Liver (tissue), 9 donors: Measurements from ENCODE around the gene CLEC16A. TPM values are rescaled to one million over a fixed set of nuclear protein-coding genes. Genes with fewer than 3 reads are reported as not detected.

Experiments used
- DNase-seq: peaks from one replicate; pipeline ENCODE4 v3.0.0-alpha.2; 2017; ENCODE audit warnings: low spot score
- H3K27ac ChIP-seq, 2 donors: one replicate each; pipeline ENCODE4 v1.7.0; 2013; ENCODE audit warnings: inconsistent platforms in 2 of 2, low read length in 2 of 2, control low read depth in 1 of 2, low read depth in 1 of 2, mild to moderate bottlenecking in 1 of 2
- H3K27me3 ChIP-seq, 4 donors: one replicate each; pipeline versions ENCODE4 v1.6.1 to v1.7.0; 2013; ENCODE audit warnings: low read length in 3 of 4, inconsistent platforms in 1 of 4, mild to moderate bottlenecking in 1 of 4, moderate library complexity in 1 of 4; ENCODE audit not compliant: control insufficient read depth in 4 of 4, insufficient read depth in 4 of 4
- H3K36me3 ChIP-seq, 4 donors: one replicate each; pipeline versions ENCODE4 v1.6.1 to v1.7.0; 2013; ENCODE audit warnings: low read length in 3 of 4, mild to moderate bottlenecking in 3 of 4, low read depth in 1 of 4, moderate library complexity in 1 of 4; ENCODE audit not compliant: control insufficient read depth in 4 of 4, insufficient read depth in 3 of 4
- H3K4me1 ChIP-seq, 4 donors: one replicate each; pipeline versions ENCODE4 v1.6.1 to v1.7.0; 2013; ENCODE audit warnings: low read length in 3 of 4, mild to moderate bottlenecking in 3 of 4, moderate library complexity in 1 of 4; ENCODE audit not compliant: control insufficient read depth in 4 of 4, insufficient read depth in 4 of 4
- H3K4me3 ChIP-seq, 3 donors: one replicate each; pipeline versions ENCODE4 v1.6.1 to v1.7.0; 2013; ENCODE audit warnings: low read length in 3 of 3, control low read depth in 1 of 3, low read depth in 1 of 3, mild to moderate bottlenecking in 1 of 3
- H3K9ac ChIP-seq, 2 donors: one replicate each; pipeline ENCODE4 v1.7.0; 2013; ENCODE audit warnings: low read length in 2 of 2, mild to moderate bottlenecking in 2 of 2, moderate library complexity in 2 of 2, control low read depth in 1 of 2, low read depth in 1 of 2
- H3K9me3 ChIP-seq, 4 donors: one replicate each; pipeline versions ENCODE4 v1.6.1 to v1.7.0; 2013; ENCODE audit warnings: low read length in 3 of 4; ENCODE audit not compliant: control insufficient read depth in 4 of 4
- CTCF ChIP-seq: fragments of 150-350 bp; IDR thresholded peaks from 2 replicates; pipeline ENCODE4 v1.5.1; 2017; ENCODE audit warnings: improper control_type of control experiment, low read depth, low read length; ENCODE audit not compliant: missing input control
- FOXA1 ChIP-seq: IDR thresholded peaks from 2 replicates; pipeline ENCODE4 v1.6.1; 2016; ENCODE audit warnings: antibody characterized with exemption
- FOXA2 ChIP-seq: IDR thresholded peaks from 2 replicates; pipeline ENCODE4 v1.6.1; 2016; ENCODE audit warnings: antibody characterized with exemption
- GABPA ChIP-seq, 2 donors: IDR thresholded peaks in 1 of 2; conservative IDR thresholded peaks in 1 of 2; 2 replicates each; pipeline ENCODE4 v1.6.1; 2016; ENCODE audit warnings: antibody characterized with exemption in 2 of 2, mild to moderate bottlenecking in 1 of 2, moderate library complexity in 1 of 2
- HNF4A ChIP-seq, 2 donors: conservative IDR thresholded peaks; 2 replicates each; pipeline ENCODE4 v1.6.1; 2016; ENCODE audit warnings: antibody characterized with exemption in 2 of 2, mild to moderate bottlenecking in 2 of 2
- HNF4G ChIP-seq: IDR thresholded peaks from 2 replicates; pipeline ENCODE4 v1.6.1; 2016; ENCODE audit warnings: antibody characterized with exemption
- JUND ChIP-seq, 2 donors: IDR thresholded peaks; 2 replicates each; pipeline ENCODE4 v1.6.1; 2016; ENCODE audit warnings: antibody characterized with exemption in 2 of 2
- NR2F2 ChIP-seq: IDR thresholded peaks from 2 replicates; pipeline ENCODE4 v1.6.1; 2016; ENCODE audit warnings: antibody characterized with exemption
- RAD21 ChIP-seq, 2 donors: IDR thresholded peaks; 2 replicates each; pipeline ENCODE4 v1.6.1; 2016; ENCODE audit warnings: antibody characterized with exemption in 2 of 2, mild to moderate bottlenecking in 2 of 2
- RXRA ChIP-seq, 2 donors: IDR thresholded peaks; 2 replicates each; pipeline ENCODE4 v1.6.1; 2017 to 2018; ENCODE audit warnings: antibody characterized with exemption in 2 of 2, mild to moderate bottlenecking in 1 of 2
- TAF1 ChIP-seq: conservative IDR thresholded peaks from 2 replicates; pipeline ENCODE4 v1.6.1; 2016; ENCODE audit warnings: antibody characterized with exemption, mild to moderate bottlenecking
- YY1 ChIP-seq: IDR thresholded peaks from 2 replicates; pipeline ENCODE4 v1.6.1; 2016; ENCODE audit warnings: antibody characterized with exemption, mild to moderate bottlenecking
- WGBS: extraction: QIAGEN DNeasy Blood & Tissue Kit; methylation state at CpG from one replicate; pipeline ENCODE4 v1.1.7; 2013; 5-methylcytosine and 5-hydroxymethylcytosine counted together
- polyA plus RNA-seq, 2 donors: library from polyadenylated mRNA; stranded (reverse) in 1 of 2; unstranded in 1 of 2; fragments of 200-250 nt in 1 of 2; fragments of >200 nt in 1 of 2; fragmentation: Nextera tagmentation in 1 of 2; extraction: Ambion mirVana in 1 of 2; gene quantifications; one replicate each; pipeline versions ENCODE4 v1.2.1 to v1.2.3, GENCODE V29; 2013 to 2015
- total RNA-seq, 2 donors: library from RNA; depleted of rRNA; stranded (reverse); fragments of >200 nt; gene quantifications; one replicate each; pipeline ENCODE4 v1.2.3, GENCODE V29; 2014
- TF ChIP-seq, protein P1 (sequence below): IDR thresholded peaks from 2 replicates; pipeline ENCODE4 v1.6.1; 2016; ENCODE audit warnings: antibody characterized with exemption
- TF ChIP-seq, protein P2 (sequence below): IDR thresholded peaks from 2 replicates; pipeline ENCODE4 v1.6.1; 2016; ENCODE audit warnings: antibody characterized with exemption, mild to moderate bottlenecking
- donor health status: healthy.
- donor health status: healthy.
- donor health status: healthy.
- donor health status: healthy.
- donor health status: healthy.

CLEC16A gene
- total and polyA plus RNA-seq, 4 donors, result 9.7 to 23.0 (median 17.4) TPM

- H3K9me3 ChIP-seq, result no peaks in the 10 kb centered on the region
- no peak for DNase-seq
- no peak overlapping the region for H3K9ac ChIP-seq
- no peaks in the 10 kb centered on the region for H3K36me3 ChIP-seq
- no peaks in the 10 kb centered on the region for H3K4me1 ChIP-seq
- H3K27me3 ChIP-seq, result no peaks in the 10 kb centered on the region
- TF ChIP-seq NR2F2, result no peak
- 79% methylated on average over 17 of the region's 17 CpGs for WGBS
- H3K4me3 ChIP-seq, result no peak overlapping the region
- H3K27ac ChIP-seq, result no peak overlapping the region
Observed at GRCh38 chr16:11152677-11153331, 208.4 kb downstream of the CLEC16A start.

DNA sequence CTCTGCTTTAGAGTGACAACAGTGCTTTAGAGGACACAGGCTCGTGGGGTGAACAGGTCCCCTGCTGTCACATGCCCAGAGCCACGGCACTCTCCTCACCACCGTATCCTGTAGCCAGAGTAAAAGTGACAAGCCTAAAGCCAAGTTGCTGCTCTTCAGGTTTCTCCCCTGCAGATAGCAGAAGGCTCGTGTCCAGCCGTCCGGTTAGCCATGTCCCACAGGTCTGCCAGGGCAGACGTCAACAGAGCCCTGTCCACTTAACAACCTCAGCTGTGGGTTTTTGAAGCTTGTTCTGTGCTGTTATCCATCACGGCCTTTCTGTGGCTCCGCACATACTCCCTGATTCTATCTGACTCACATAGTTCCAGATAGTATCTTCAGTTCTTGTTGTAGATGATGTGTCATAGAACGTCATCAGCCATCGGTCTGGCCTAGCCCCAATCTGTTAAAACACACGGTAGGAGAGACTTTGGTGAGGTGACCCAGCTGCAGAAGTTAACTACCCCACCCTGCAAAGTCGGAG is 211.0 kb downstream of the CLEC16A start:
- WGBS, result 96% methylated on average over 13 of the region's 13 CpGs
- peaks cover 0 to under 1% (median 0%) of the 10 kb centered on the region in 4 donors for H3K36me3 ChIP-seq

More for the DNA sequence above, 211.0 kb downstream of the CLEC16A start:
- Histone ChIP-seq H3K27ac (no peak overlapping the region), H3K4me1 (no peaks in the 10 kb centered on the region), H3K27me3 (no peaks in the 10 kb centered on the region), H3K9me3 (no peaks in the 10 kb centered on the region), H3K4me3 (no peak overlapping the region), H3K9ac (no peak overlapping the region)
- DNase-seq, result no peak
- TF ChIP-seq, protein P1, sequence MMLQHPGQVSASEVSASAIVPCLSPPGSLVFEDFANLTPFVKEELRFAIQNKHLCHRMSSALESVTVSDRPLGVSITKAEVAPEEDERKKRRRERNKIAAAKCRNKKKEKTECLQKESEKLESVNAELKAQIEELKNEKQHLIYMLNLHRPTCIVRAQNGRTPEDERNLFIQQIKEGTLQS, result no peak
- TF ChIP-seq CTCF (no peak), GABPA (IDR thresholded peaks at IDR 0.05 in 1 of 2, conservative IDR thresholded peaks at IDR 0.05 in 1 of 2) (no peak), RXRA (IDR thresholded peaks at IDR 0.05) (no peak), HNF4G (no peak), NR2F2 (no peak), YY1 (no peak), JUND (IDR thresholded peaks at IDR 0.05) (no peak), FOXA2 (no peak), TAF1 (no peak), RAD21 (IDR thresholded peaks at IDR 0.05) (no peak), HNF4A (conservative IDR thresholded peaks at IDR 0.05) (no peak), FOXA1 (no peak)
- TF ChIP-seq, protein P2, sequence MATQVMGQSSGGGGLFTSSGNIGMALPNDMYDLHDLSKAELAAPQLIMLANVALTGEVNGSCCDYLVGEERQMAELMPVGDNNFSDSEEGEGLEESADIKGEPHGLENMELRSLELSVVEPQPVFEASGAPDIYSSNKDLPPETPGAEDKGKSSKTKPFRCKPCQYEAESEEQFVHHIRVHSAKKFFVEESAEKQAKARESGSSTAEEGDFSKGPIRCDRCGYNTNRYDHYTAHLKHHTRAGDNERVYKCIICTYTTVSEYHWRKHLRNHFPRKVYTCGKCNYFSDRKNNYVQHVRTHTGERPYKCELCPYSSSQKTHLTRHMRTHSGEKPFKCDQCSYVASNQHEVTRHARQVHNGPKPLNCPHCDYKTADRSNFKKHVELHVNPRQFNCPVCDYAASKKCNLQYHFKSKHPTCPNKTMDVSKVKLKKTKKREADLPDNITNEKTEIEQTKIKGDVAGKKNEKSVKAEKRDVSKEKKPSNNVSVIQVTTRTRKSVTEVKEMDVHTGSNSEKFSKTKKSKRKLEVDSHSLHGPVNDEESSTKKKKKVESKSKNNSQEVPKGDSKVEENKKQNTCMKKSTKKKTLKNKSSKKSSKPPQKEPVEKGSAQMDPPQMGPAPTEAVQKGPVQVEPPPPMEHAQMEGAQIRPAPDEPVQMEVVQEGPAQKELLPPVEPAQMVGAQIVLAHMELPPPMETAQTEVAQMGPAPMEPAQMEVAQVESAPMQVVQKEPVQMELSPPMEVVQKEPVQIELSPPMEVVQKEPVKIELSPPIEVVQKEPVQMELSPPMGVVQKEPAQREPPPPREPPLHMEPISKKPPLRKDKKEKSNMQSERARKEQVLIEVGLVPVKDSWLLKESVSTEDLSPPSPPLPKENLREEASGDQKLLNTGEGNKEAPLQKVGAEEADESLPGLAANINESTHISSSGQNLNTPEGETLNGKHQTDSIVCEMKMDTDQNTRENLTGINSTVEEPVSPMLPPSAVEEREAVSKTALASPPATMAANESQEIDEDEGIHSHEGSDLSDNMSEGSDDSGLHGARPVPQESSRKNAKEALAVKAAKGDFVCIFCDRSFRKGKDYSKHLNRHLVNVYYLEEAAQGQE, result no peak
